NOMO-1 (cell line): Measurements from ENCODE around the gene TNFRSF11A.

Source experiments
- DNase-seq, 2 experiments: peaks; one replicate each; lab custom pipeline; 2025; ENCODE audit not compliant: unreplicated experiment in 2 of 2; lab: John Stamatoyannopoulos, UW

Gene TNFRSF11A

GRCh38 chr18:62324181-62324828 is 805 bp upstream of the TNFRSF11A start:
- DNase-seq, result peak; percentile 41 to 75

GRCh38 chr18:62325806-62326645 is 916 bp downstream of the TNFRSF11A start:
- DNase-seq, result peak in 1 of 2 experiments; percentile 17

- DNase-seq, result no peak
These were observed 1.7 kb downstream of the TNFRSF11A start for GRCh38 chr18:62326646-62327348.

GRCh38 chr18:62327977-62328376 is 2.9 kb downstream of the TNFRSF11A start:
- DNase-seq, result no peak

- no peak for DNase-seq
These were observed 3.7 kb downstream of the TNFRSF11A start for GRCh38 chr18:62328586-62329525.

- DNase-seq, result no peak
These were observed 4.8 kb downstream of the TNFRSF11A start for GRCh38 chr18:62329691-62330454.

- no peak for DNase-seq
These were observed 5.5 kb downstream of the TNFRSF11A start for GRCh38 chr18:62330650-62331049.

- peak in 1 of 2 experiments; percentile 51 for DNase-seq
These were observed 6.7 kb downstream of the TNFRSF11A start for GRCh38 chr18:62331581-62332356.

- DNase-seq, result peak; percentile 11 to 56
These were observed 7.3 kb downstream of the TNFRSF11A start for GRCh38 chr18:62332431-62332830.

- DNase-seq, result no peak
These were observed 8.0 kb downstream of the TNFRSF11A start for GRCh38 chr18:62332964-62333695.

- DNase-seq, result no peak
These were observed 9.0 kb downstream of the TNFRSF11A start for GRCh38 chr18:62334120-62334519.

GRCh38 chr18:62335494-62335893 is 10.4 kb downstream of the TNFRSF11A start:
- no peak for DNase-seq

GRCh38 chr18:62336618-62337017 is 11.5 kb downstream of the TNFRSF11A start:
- no peak for DNase-seq

- DNase-seq, result no peak
These were observed 12.2 kb downstream of the TNFRSF11A start for GRCh38 chr18:62337336-62337735.

GRCh38 chr18:62338446-62339105 is 13.5 kb downstream of the TNFRSF11A start:
- DNase-seq, result no peak

GRCh38 chr18:62339106-62339988 is 14.2 kb downstream of the TNFRSF11A start:
- peak; percentile 28 to 77 for DNase-seq

- no peak for DNase-seq
These were observed 15.9 kb downstream of the TNFRSF11A start for GRCh38 chr18:62340996-62341395.
